K562 (cell line): ENCODE measurements around the gene TNPO2. TPM values are rescaled to one million over a fixed set of nuclear protein-coding genes. Genes with fewer than 3 reads are reported as not detected.

ENCODE experiments used
- C11orf30 ChIP-seq: fragments of 450-650 bp; IDR thresholded peaks from 2 replicates; pipeline ENCODE4 v1.6.1; 2016; ENCODE audit warnings: low read depth, mild to moderate bottlenecking
- CEBPB ChIP-seq: fragments of 450-650 bp; IDR thresholded peaks from 2 replicates; pipeline ENCODE4 v1.6.1; 2016; ENCODE audit warnings: missing genetic modification characterization, missing compliant biosample characterization
- CEBPG ChIP-seq, 3 experiments: fragments of 200-800 bp in 1 of 3; sonication (Bioruptor generic) in 1 of 3; sonication (generic) in 1 of 3; formaldehyde crosslinking in 1 of 3; IDR thresholded peaks in 2 of 3; conservative IDR thresholded peaks in 1 of 3; 2 replicates each; pipeline versions ENCODE4 v1.6.1 to v1.8.0; 2016 to 2022; ENCODE audit warnings: missing compliant biosample characterization in 2 of 3, missing genetic modification characterization in 2 of 3, mild to moderate bottlenecking in 1 of 3, missing genetic modification reagents in 1 of 3
- CSDE1 ChIP-seq, 2 experiments: fragments of 450-650 bp; IDR thresholded peaks; 2 replicates each; pipeline ENCODE4 v1.6.1; 2016; ENCODE audit warnings: mild to moderate bottlenecking in 1 of 2
- E2F3 ChIP-seq: fragments of 250-450 bp; sonication (Bioruptor Pico); IDR thresholded peaks from 2 replicates; pipeline ENCODE4 v1.4.0; 2020; ENCODE audit warnings: mild to moderate bottlenecking
- EP400 ChIP-seq: fragments of 450-650 bp; IDR thresholded peaks from 2 replicates; pipeline ENCODE4 v1.6.1; 2017; ENCODE audit warnings: antibody characterized with exemption, mild to moderate bottlenecking, moderate library complexity
- HCFC1 ChIP-seq: IDR thresholded peaks from 2 replicates; pipeline ENCODE4 v1.6.1; 2012; ENCODE audit warnings: low read depth, low read length, improper control_type of control experiment
- MEIS2 ChIP-seq: fragments of 450-650 bp; IDR thresholded peaks from 2 replicates; pipeline ENCODE4 v1.6.1; 2014; ENCODE audit warnings: mild to moderate bottlenecking; ENCODE audit not compliant: partially characterized antibody
- MYC ChIP-seq, 2 experiments: fragments of 250-450 bp in 1 of 2; sonication (Bioruptor Pico) in 1 of 2; IDR thresholded peaks; 2 replicates each; pipeline versions ENCODE4 v1.5.1 to v1.6.1; 2012 to 2021; ENCODE audit warnings: low read depth in 2 of 2, borderline replicate concordance in 1 of 2, improper control_type of control experiment in 1 of 2, low read length in 1 of 2, mild to moderate bottlenecking in 1 of 2, moderate library complexity in 1 of 2
- NFIX ChIP-seq: fragments of 250-450 bp; sonication (Bioruptor Pico); IDR thresholded peaks from 2 replicates; pipeline ENCODE4 v1.4.0; 2020; ENCODE audit warnings: low read depth, mild to moderate bottlenecking, moderate library complexity
- NR2C1 ChIP-seq, 2 experiments: fragments of 450-650 bp; IDR thresholded peaks; 2 replicates each; pipeline ENCODE4 v1.6.1; 2017; ENCODE audit warnings: mild to moderate bottlenecking in 2 of 2, antibody characterized with exemption in 1 of 2, inconsistent platforms in 1 of 2, missing compliant biosample characterization in 1 of 2, missing genetic modification characterization in 1 of 2
- PCBP2 ChIP-seq: fragments of 200-400 bp; formaldehyde crosslinking; IDR thresholded peaks from 2 replicates; pipeline ENCODE4 v1.6.1; 2018; ENCODE audit warnings: low read length, low read depth, mild to moderate bottlenecking, moderate library complexity; ENCODE audit not compliant: poor library complexity, severe bottlenecking
- POLR2G ChIP-seq: fragments of 200-400 bp; formaldehyde crosslinking; IDR thresholded peaks from 2 replicates; pipeline ENCODE4 v1.6.1; 2017; ENCODE audit warnings: low read depth, mild to moderate bottlenecking, antibody characterized with exemption, low read length, moderate library complexity
- PRDM10 ChIP-seq: fragments of 450-650 bp; IDR thresholded peaks from 2 replicates; pipeline ENCODE4 v1.6.1; 2018; ENCODE audit not compliant: partially characterized antibody
- RBBP5 ChIP-seq: fragments of 200-600 bp; sonication (generic); IDR thresholded peaks from 2 replicates; pipeline ENCODE4 v1.6.1; 2012; ENCODE audit warnings: borderline replicate concordance, mild to moderate bottlenecking, low read length, control low read depth, inconsistent platforms; ENCODE audit not compliant: insufficient read depth, poor library complexity, severe bottlenecking
- RFX7 ChIP-seq: fragments of 250-450 bp; sonication (Bioruptor Pico); IDR thresholded peaks from 2 replicates; pipeline ENCODE4 v1.5.1; 2021; ENCODE audit warnings: mild to moderate bottlenecking
- SRSF1 ChIP-seq: fragments of 200-400 bp; formaldehyde crosslinking; IDR thresholded peaks from 2 replicates; pipeline ENCODE4 v1.6.1; 2017; ENCODE audit warnings: mild to moderate bottlenecking, low read depth, low read length, moderate library complexity
- USF1 ChIP-seq: sonication (generic); formaldehyde crosslinking; IDR thresholded peaks from 2 replicates; pipeline ENCODE4 v1.9.0; 2022; ENCODE audit warnings: mild to moderate bottlenecking, missing genetic modification reagents
- ZKSCAN1 ChIP-seq: fragments of 150-350 bp; IDR thresholded peaks from 2 replicates; pipeline ENCODE4 v1.6.1; 2016; ENCODE audit warnings: low read depth, low read length
- ZNF780A ChIP-seq: fragments of 250-450 bp; sonication (Bioruptor Pico); IDR thresholded peaks from 2 replicates; pipeline ENCODE4 v1.5.0; 2021; ENCODE audit warnings: mild to moderate bottlenecking
- polyA plus RNA-seq, 8 experiments: library from polyadenylated mRNA; depleted of rRNA in 4 of 8; stranded (reverse) in 5 of 8; unstranded in 3 of 8; fragments of >200 nt; fragmentation: Nextera tagmentation in 2 of 8; fragmentation: Illumina TruSeq in 1 of 8; extraction: Ambion mirVana in 2 of 8; extraction: Trizol in 1 of 8; gene quantifications; 2 replicates each; pipeline versions ENCODE4 v1.2.1 to v1.2.3, GENCODE V29; 2011 to 2014; ENCODE audit warnings: inconsistent platforms in 1 of 8, missing spikeins in 1 of 8
- total RNA-seq, 7 experiments: library from RNA; depleted of rRNA in 6 of 7; stranded (reverse); fragments of >200 nt in 6 of 7; fragmentation: Illumina TruSeq in 2 of 7; extraction: Trizol in 2 of 7; gene quantifications; 2 replicates each; pipeline versions ENCODE4 v1.2.1 to v1.2.3, GENCODE V29; 2011 to 2021; ENCODE audit warnings: low replicate concordance in 1 of 7

Gene TNPO2
- total and polyA plus RNA-seq, 9 of the 15 experiments (the other 6 are each of a cell fraction or from before 2014, with no cell fraction given), result 6.0 to 126 (median 53.8) TPM

GRCh38 chr19:12733369-12734214 lies 9.9 kb upstream of the TNPO2 start (continued):
- TF ChIP-seq PRDM10, result peak; percentile 56
- TF ChIP-seq RFX7 (CRISPR knock-in tag), result no peak
- TF ChIP-seq POLR2G, result no peak
- TF ChIP-seq C11orf30, result no peak
- TF ChIP-seq ZKSCAN1, result peak; percentile 52; the same call in 1 of the 2 replicates
- no peak for TF ChIP-seq SRSF1
- TF ChIP-seq ZNF780A (CRISPR knock-in tag), result no peak
- TF ChIP-seq E2F3 (CRISPR knock-in tag), result no peak
- peak; percentile 28; the same call in 1 of the 2 replicates for TF ChIP-seq NR2C1 (IDR thresholded peaks at IDR 0.05)
- TF ChIP-seq NR2C1 (tag; IDR thresholded peaks at IDR 0.05), result no peak
- no peak for TF ChIP-seq NFIX (CRISPR knock-in tag)
- TF ChIP-seq CSDE1 (IDR thresholded peaks at IDR 0.05), result peak in 1 of 2 experiments; percentile 35; a peak in 1 of 4 replicates
- TF ChIP-seq EP400, result peak; percentile 45
- TF ChIP-seq RBBP5, result no peak
- no peak for TF ChIP-seq CEBPG (CRISPR knock-in tag; IDR thresholded peaks at IDR 0.05)
- peak; percentile 34; a peak in 2 of 4 replicates for TF ChIP-seq CEBPG (tag; conservative IDR thresholded peaks at IDR 0.05 in 1 of 2, IDR thresholded peaks at IDR 0.05 in 1 of 2)
- peak; percentile 14 for TF ChIP-seq MEIS2
- TF ChIP-seq CEBPB, result peak; percentile 49; the same call in 1 of the 2 replicates
- TF ChIP-seq HCFC1, result peak; percentile 28; the same call in 1 of the 2 replicates
- TF ChIP-seq MYC (IDR thresholded peaks at IDR 0.05; ENCODE audit: low read depth, low read length), result peak; percentile 54; the same call in 1 of the 2 replicates
- TF ChIP-seq MYC (CRISPR knock-in tag; IDR thresholded peaks at IDR 0.05; ENCODE audit: borderline replicate concordance, low read depth), result no peak
- TF ChIP-seq PCBP2, result no peak
- no peak for TF ChIP-seq USF1 (CRISPR knock-in tag)
